ENCODE data around the gene PPP6C. TPM values are rescaled to one million over a fixed set of nuclear protein-coding genes. Genes with fewer than 3 reads are reported as not detected.

PPP6C gene
- total and polyA plus RNA-seq, 2 donors (not counting 3 experiments of a cell fraction or from before 2014, with no cell fraction given): 19.3 to 42.6 TPM

DNA sequence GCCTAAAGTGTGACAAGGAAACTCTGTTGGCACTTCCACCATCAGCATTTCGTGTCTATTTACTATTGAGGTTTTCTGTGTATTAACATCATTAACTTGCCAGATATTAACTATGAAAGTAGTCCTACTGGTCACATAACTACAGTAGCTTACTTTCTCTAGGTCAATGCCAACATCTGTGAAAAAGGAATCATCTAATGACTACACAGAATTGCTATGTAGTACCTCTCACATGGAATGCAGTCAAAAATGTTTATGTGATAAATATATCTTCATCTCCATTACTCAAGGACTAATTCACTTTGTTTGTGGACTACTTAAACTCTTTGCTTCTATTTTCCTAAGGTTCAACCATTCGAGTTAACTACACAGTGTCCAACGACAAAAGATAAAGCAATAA is 48.4 kb downstream of the PPP6C start:
- Histone ChIP-seq H3K9me3 (replicated peaks; ENCODE audit: control insufficient read depth, insufficient read depth, low read length) (no peaks in the 10 kb centered on the region), H3K4me2 (ENCODE audit: insufficient read depth, low read length) (no peak overlapping the region), H2AFZ (ENCODE audit: low read depth, low read length) (no peak overlapping the region), H3K9ac (replicated peaks; ENCODE audit: extremely low read depth, insufficient read depth, low read length) (no peak overlapping the region), H3K9me1 (replicated peaks; ENCODE audit: control insufficient read depth, extremely low read depth, insufficient read depth, low read length) (no peaks in the 10 kb centered on the region), H3K36me3 (ENCODE audit: control insufficient read depth in 2 of 2, extremely low read depth in 1 of 2, insufficient read depth in 2 of 2, low read length in 2 of 2) (no peaks in the 10 kb centered on the region), H3K4me1 (ENCODE audit: control insufficient read depth, extremely low read depth, insufficient read depth, low read length) (peaks cover 6% of the 10 kb centered on the region), H3K4me3 (replicated peaks in 1 of 3; ENCODE audit: insufficient read depth in 1 of 3, low read depth in 1 of 3, low read length in 3 of 3) (no peak overlapping the region), H3K79me2 (ENCODE audit: control insufficient read depth, insufficient read depth, low read length) (no peaks in the 10 kb centered on the region), H3K27ac (ENCODE audit: insufficient read depth, low read depth, low read length) (no peak overlapping the region), H4K20me1 (replicated peaks; ENCODE audit: control insufficient read depth, extremely low read depth, insufficient read depth, low read length) (no peaks in the 10 kb centered on the region), H3K27me3 (ENCODE audit: control insufficient read depth in 2 of 2, insufficient read depth in 2 of 2, low read length in 2 of 2) (no peaks in the 10 kb centered on the region)
- intact Hi-C loops (cut with micrococcal nuclease) (no loop called here), dilution Hi-C loops (cut with MboI; ENCODE audit: extremely low pct_ligation_motif_present, low sequenced_read_pairs) (no loop called here)
- no TSS peak for BruUV-seq (replicated peaks)
- FAIRE-seq (no peak), DNase-seq (ENCODE audit: low read depth, low spot score) (no peak)
- POLR2A ChIA-PET: no interaction called here
- TF ChIP-seq FOS (IDR thresholded peaks at IDR 0.05; ENCODE audit: borderline replicate concordance, insufficient read depth, low read length) (no peak), JUN (IDR thresholded peaks at IDR 0.05; ENCODE audit: borderline replicate concordance, insufficient read depth, insufficient read length, low read depth) (no peak), EZH2 (IDR thresholded peaks at IDR 0.05; ENCODE audit: borderline replicate concordance, low read depth, low read length, severe bottlenecking) (no peak), POLR2AphosphoS5 (IDR thresholded peaks at IDR 0.05; ENCODE audit: insufficient read depth, low read depth, low read length) (no peak), GATA2 (IDR thresholded peaks at IDR 0.05; ENCODE audit: insufficient read depth, insufficient read length, low read depth, low read length) (no peak), MAX (IDR thresholded peaks at IDR 0.05; ENCODE audit: insufficient read depth, insufficient read length) (no peak), POLR2A (IDR thresholded peaks at IDR 0.05; ENCODE audit: low read depth, low read length) (no peak), CTCF (IDR thresholded peaks at IDR 0.05; ENCODE audit: extremely low read depth in 1 of 2, insufficient read depth in 1 of 2, low read depth in 1 of 2, low read length in 2 of 2) (no peak), MYC (IDR thresholded peaks at IDR 0.05; ENCODE audit: low read depth, low read length) (no peak)
- CTCF ChIA-PET: interaction anchor here (1.0 to 1.4 kb wide), 2 partner anchors 14 to 369 kb away, joined by 3 read pairs; no protein-coding TSS in a partner anchor
